Kidney epithelial cell (primary cell): ENCODE measurements around the gene SGSM2. TPM values are rescaled to one million over a fixed set of nuclear protein-coding genes. Genes with fewer than 3 reads are reported as not detected.

Experiments
- DNase-seq: peaks from one replicate; pipeline ENCODE4 v3.0.0-alpha.2; 2010; ENCODE audit warnings: low read depth
- H3K27me3 ChIP-seq: 2 replicates; pipeline ENCODE4 v1.6.0; 2011; ENCODE audit warnings: low read length; ENCODE audit not compliant: control insufficient read depth, insufficient read depth
- H3K36me3 ChIP-seq: 2 replicates; pipeline ENCODE4 v1.5.1; 2011; ENCODE audit warnings: low read length; ENCODE audit not compliant: control insufficient read depth, insufficient read depth
- H3K4me3 ChIP-seq: 2 replicates; pipeline ENCODE4 v1.5.1; 2011; ENCODE audit warnings: low read depth, mild to moderate bottlenecking, control low read depth, low read length
- total RNA-seq: library from RNA; depleted of rRNA; stranded (reverse); fragments of >200 nt; gene quantifications from 2 replicates; pipeline ENCODE4 v1.2.3, GENCODE V29; 2015
- TF ChIP-seq, protein P1 (sequence below): IDR thresholded peaks from 2 replicates; pipeline ENCODE4 v1.5.1; 2011; ENCODE audit warnings: mild to moderate bottlenecking, moderate library complexity, low read length, control low read depth, inconsistent platforms; ENCODE audit not compliant: insufficient read depth, poor library complexity, severe bottlenecking

The SGSM2 gene
- total RNA-seq, 1 donor from 2014 or later = 24.7 TPM

DNA sequence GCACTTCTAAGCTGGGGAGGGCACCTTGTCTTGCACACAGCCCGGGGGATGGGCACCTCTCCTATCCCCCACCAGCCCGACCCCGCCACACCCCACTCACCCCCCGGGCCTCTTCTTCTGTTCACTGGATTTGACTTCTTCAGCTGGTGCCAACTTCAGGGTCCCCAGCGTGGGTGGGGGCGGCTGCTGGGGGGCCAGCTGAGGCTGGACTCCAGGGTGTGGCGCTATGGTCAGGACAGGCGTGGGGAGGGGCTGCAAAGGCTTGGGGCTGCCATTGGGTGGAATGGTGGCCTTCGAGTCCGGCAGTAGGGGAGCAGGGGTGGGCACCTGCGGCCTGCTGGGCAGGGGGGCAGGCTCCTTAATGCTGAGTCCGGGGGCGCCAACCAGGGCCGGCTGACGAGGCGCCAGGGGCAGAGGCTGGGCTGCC lies 57.5 kb downstream of the SGSM2 start:
- TF ChIP-seq, protein P1, sequence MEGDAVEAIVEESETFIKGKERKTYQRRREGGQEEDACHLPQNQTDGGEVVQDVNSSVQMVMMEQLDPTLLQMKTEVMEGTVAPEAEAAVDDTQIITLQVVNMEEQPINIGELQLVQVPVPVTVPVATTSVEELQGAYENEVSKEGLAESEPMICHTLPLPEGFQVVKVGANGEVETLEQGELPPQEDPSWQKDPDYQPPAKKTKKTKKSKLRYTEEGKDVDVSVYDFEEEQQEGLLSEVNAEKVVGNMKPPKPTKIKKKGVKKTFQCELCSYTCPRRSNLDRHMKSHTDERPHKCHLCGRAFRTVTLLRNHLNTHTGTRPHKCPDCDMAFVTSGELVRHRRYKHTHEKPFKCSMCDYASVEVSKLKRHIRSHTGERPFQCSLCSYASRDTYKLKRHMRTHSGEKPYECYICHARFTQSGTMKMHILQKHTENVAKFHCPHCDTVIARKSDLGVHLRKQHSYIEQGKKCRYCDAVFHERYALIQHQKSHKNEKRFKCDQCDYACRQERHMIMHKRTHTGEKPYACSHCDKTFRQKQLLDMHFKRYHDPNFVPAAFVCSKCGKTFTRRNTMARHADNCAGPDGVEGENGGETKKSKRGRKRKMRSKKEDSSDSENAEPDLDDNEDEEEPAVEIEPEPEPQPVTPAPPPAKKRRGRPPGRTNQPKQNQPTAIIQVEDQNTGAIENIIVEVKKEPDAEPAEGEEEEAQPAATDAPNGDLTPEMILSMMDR = no peak
- no peaks in the 10 kb centered on the region for H3K36me3 ChIP-seq
- H3K27me3 ChIP-seq = no peaks in the 10 kb centered on the region
- H3K4me3 ChIP-seq = no peak overlapping the region
- no peak for DNase-seq

DNA sequence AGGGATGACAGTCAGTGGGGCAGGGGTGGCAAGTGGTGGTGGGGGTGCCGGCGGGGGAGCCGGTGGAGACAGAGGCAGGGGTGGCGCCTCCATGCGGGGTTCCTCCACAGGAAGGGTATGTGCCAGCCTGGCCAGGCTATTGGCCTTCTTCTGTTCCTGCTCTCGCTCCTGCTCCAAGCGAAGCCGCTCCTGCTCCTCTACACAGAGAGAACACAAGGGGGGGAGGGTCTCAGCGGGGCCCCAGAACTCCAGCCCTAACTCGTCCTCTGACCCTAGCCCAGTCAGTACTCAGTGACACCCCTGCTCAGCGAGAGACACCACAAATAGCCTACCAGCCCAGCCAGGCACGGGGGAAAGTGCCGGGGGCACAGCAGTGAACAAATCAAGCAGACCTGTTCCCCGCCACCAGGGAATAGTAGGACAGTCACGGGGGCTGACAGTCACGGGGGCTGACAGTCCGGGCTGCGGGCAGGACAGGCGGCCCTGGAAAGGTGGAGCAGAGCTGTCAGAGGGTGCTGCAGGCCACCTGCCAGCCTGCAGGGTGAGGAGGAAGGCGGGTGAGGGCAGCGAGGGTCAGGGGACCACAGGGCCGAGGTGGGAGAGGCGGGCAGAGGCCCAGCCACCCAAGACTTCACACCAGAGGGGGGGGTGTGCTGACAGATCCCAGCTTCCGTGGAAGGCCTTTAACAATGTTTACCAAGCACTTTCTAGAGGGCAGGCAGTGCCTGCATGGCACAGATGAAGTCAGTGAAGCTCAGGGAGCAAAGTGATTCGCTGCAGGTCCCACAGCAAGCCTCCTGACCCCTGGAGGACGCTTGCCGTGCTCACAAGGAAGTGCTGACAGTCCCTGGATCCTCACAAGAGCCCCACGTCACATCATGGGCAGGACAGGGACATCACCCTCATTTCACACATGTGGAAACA lies 58.2 kb downstream of the SGSM2 start:
- Histone ChIP-seq H3K4me3 (no peak overlapping the region), H3K27me3 (no peaks in the 10 kb centered on the region), H3K36me3 (no peaks in the 10 kb centered on the region)
- DNase-seq = no peak
- TF ChIP-seq, protein P1 = peak; percentile 17

- no peak for DNase-seq
- Histone ChIP-seq H3K36me3 (no peaks in the 10 kb centered on the region), H3K4me3 (peak overlapping the region; percentile 6), H3K27me3 (no peaks in the 10 kb centered on the region)
- TF ChIP-seq, protein P1 = no peak
Measured at GRCh38 chr17:2396192-2396567, 58.9 kb downstream of the SGSM2 start.

DNA sequence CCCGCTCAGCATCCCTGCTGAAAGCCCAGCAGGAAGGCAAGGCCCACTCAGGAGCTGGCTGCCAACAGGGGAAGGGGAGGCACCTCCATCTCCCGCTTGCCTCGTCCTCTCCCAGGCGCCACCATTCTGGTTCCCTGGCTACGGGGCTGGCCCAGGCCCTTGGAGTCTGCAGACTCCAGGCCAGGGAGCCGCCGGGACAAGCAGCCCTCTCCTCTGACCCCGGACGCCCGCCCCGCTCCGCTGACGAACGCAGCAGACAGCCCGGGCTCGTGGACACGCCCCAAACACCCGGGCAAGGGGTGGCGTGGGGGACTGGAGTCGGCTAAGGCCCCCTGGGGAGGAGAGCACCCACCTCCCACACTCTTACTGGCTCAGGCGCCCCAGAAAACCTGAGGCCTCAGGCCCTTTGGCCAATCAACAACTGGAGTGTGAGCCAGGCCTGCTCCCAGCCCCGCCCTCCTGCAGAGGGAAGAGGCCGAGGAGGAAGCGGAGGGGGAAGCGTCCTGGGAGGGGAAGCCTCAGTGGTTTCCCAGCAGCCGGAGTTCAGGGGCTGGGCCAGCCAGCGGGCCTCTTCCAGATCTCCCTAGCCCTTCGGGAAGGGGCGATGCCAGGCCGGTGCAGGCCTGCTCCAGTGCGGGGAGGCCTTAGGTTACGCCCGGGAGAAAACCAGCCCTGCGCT lies 59.4 kb downstream of the SGSM2 start:
- H3K4me3 ChIP-seq = peak overlapping the region; percentile 6
- TF ChIP-seq, protein P1 = no peak
- H3K27me3 ChIP-seq = no peaks in the 10 kb centered on the region
- no peaks in the 10 kb centered on the region for H3K36me3 ChIP-seq
- no peak for DNase-seq

DNA sequence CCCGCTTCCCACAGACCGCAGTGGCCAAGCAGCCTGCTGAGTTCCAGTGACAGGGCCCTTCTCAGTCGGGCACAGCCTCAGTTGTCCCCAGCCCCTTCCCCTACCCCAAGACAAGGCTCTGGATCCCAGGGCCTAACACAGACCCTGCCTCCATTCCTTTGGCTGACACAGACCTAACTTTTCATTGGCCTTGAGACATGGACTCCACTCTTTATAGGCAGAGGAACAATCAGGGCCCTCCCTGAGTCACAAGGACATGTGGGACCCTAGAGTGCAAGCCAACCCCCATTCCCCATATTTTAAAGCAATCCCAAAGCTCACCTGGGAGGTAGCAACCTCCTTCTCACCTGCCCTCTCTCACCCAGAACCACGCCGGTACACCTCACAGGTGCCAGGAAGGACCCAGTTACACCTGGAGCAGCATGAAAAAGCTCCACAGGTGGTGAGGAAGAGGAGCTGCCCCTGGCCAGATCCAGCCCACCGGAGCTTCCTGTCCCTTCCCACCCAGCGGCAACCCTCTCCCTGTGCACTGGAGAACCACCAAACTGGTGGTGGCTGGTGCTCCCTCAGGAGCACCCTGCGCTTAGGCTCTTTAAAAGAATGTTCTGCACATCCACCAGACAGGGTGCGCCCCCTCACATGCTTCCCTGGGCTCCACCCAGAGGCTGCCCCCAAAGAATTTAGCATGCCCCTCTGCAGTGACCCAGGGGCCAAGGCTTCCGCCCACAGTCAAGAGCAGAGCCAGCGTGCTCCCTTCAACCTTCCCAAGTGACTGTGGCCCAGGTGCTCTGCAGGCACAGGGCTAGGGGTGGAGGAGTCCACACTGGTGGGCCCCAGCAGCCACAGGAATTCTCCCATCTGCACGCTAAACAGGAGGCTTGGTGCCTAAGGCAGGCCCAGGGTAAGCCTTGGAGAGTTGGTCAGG lies 60.2 kb downstream of the SGSM2 start:
- Histone ChIP-seq H3K4me3 (no peak overlapping the region), H3K27me3 (no peaks in the 10 kb centered on the region), H3K36me3 (no peaks in the 10 kb centered on the region)
- no peak for DNase-seq
- TF ChIP-seq, protein P1 = no peak
